GM12878 (cell line): Measurements from ENCODE around the gene CACNA2D1. TPM values are rescaled to one million over a fixed set of nuclear protein-coding genes. Genes with fewer than 3 reads are reported as not detected.
A peak's percentile ranks its signal among the peaks of the same experiment; 100 is the strongest.

Source experiments
- ASH2L ChIP-seq: fragments of 300-600, 200-600 bp; sonication (generic); IDR thresholded peaks from 2 replicates; pipeline ENCODE4 v1.6.1; 2017; ENCODE audit warnings: low read depth, mild to moderate bottlenecking, borderline replicate concordance
- CHD2 ChIP-seq: IDR thresholded peaks from 2 replicates; pipeline ENCODE4 v1.6.1; 2011; ENCODE audit warnings: low read depth, low read length, improper control_type of control experiment, borderline replicate concordance
- CHD4 ChIP-seq: fragments of 200-600 bp; sonication (generic); IDR thresholded peaks from 2 replicates; pipeline ENCODE4 v1.6.1; 2016; ENCODE audit warnings: mild to moderate bottlenecking
- HDGF ChIP-seq: fragments of 450-650 bp; IDR thresholded peaks from 2 replicates; pipeline ENCODE4 v1.6.1; 2016; ENCODE audit warnings: antibody characterized with exemption
- MTA2 ChIP-seq: fragments of 450-650 bp; IDR thresholded peaks from 2 replicates; pipeline ENCODE4 v1.6.1; 2016; ENCODE audit warnings: low read depth, mild to moderate bottlenecking, moderate library complexity
- MXI1 ChIP-seq: fragments of 150-350 bp; IDR thresholded peaks from 2 replicates; pipeline ENCODE4 v1.6.1; 2011; ENCODE audit warnings: low read depth, mild to moderate bottlenecking, inconsistent platforms, low read length, improper control_type of control experiment
- POLR2A ChIP-seq: IDR thresholded peaks from 2 replicates; pipeline ENCODE4 v1.6.1; 2011; ENCODE audit warnings: low read depth, mild to moderate bottlenecking, low read length
- POLR2AphosphoS5 ChIP-seq: IDR thresholded peaks from 2 replicates; pipeline ENCODE4 v1.6.1; 2011; ENCODE audit warnings: mild to moderate bottlenecking, low read length, inconsistent platforms
- RB1 ChIP-seq: fragments of 450-650 bp; formaldehyde crosslinking; IDR thresholded peaks from 2 replicates; pipeline ENCODE4 v1.6.1; 2017; ENCODE audit warnings: mild to moderate bottlenecking, borderline replicate concordance
- RFX5 ChIP-seq: IDR thresholded peaks from 2 replicates; pipeline ENCODE4 v1.6.1; 2011; ENCODE audit warnings: low read depth, low read length, improper control_type of control experiment
- SMAD5 ChIP-seq: IDR thresholded peaks from 2 replicates; pipeline ENCODE4 v1.6.1; 2016; ENCODE audit warnings: antibody characterized with exemption, low read depth
- SRF ChIP-seq, 2 experiments: IDR thresholded peaks; 2 replicates each; pipeline ENCODE4 v1.6.1; 2011; ENCODE audit warnings: low read depth in 2 of 2, low read length in 2 of 2, mild to moderate bottlenecking in 1 of 2, moderate library complexity in 1 of 2
- SUZ12 ChIP-seq: fragments of 200-600 bp; sonication (generic); IDR thresholded peaks from one replicate; pipeline ENCODE4 v1.6.1; 2018; ENCODE audit warnings: antibody characterized with exemption, mild to moderate bottlenecking; ENCODE audit not compliant: unreplicated experiment
- ZNF274 ChIP-seq: IDR thresholded peaks from one replicate; pipeline ENCODE4 v1.8.0; 2011; ENCODE audit not compliant: insufficient read length, insufficient read depth
- polyA plus RNA-seq, 11 experiments: library from polyadenylated mRNA; depleted of rRNA in 4 of 11; unstranded in 6 of 11; stranded (reverse) in 5 of 11; fragments of >200 nt; fragmentation: Nextera tagmentation in 4 of 11; fragmentation: Illumina TruSeq in 1 of 11; extraction: Ambion mirVana in 4 of 11; extraction: Trizol in 1 of 11; gene quantifications; 1 replicate in 1 of 11; 2 replicates in 10 of 11; pipeline versions ENCODE4 v1.2.1 to v1.2.3, GENCODE V29; 2011 to 2016; ENCODE audit warnings: inconsistent platforms in 2 of 11, missing spikeins in 2 of 11, low read depth in 1 of 11
- total RNA-seq, 4 experiments: library from RNA; depleted of rRNA in 3 of 4; stranded (reverse); fragments of >200 nt in 3 of 4; fragmentation: Illumina TruSeq in 1 of 4; extraction: Trizol in 1 of 4; gene quantifications; 2 replicates each; pipeline versions ENCODE4 v1.2.1 to v1.2.3, GENCODE V29; 2013 to 2021
- TF ChIP-seq, protein P1 (sequence below): fragments of 450-650 bp; IDR thresholded peaks from 2 replicates; pipeline ENCODE4 v1.6.1; 2017; ENCODE audit warnings: mild to moderate bottlenecking, moderate library complexity
- TF ChIP-seq, protein P2 (sequence below): fragments of 450-650 bp; formaldehyde crosslinking; IDR thresholded peaks from 2 replicates; pipeline ENCODE4 v1.4.0; 2022; ENCODE audit warnings: mild to moderate bottlenecking, moderate library complexity
- TF ChIP-seq, protein P3 (sequence below): fragments of 450-650 bp; IDR thresholded peaks from 2 replicates; pipeline ENCODE4 v1.6.1; 2014; ENCODE audit warnings: mild to moderate bottlenecking
- TF ChIP-seq, protein P4 (sequence below): fragments of 150-350 bp; IDR thresholded peaks from 2 replicates; pipeline ENCODE4 v1.6.1; 2016; ENCODE audit warnings: low read depth, low read length
- TF ChIP-seq, protein P5 (sequence below): IDR thresholded peaks from 2 replicates; pipeline ENCODE4 v1.6.1; 2012; ENCODE audit warnings: low read length, inconsistent platforms

CACNA2D1 gene
- total and polyA plus RNA-seq, 10 of the 15 experiments (the other 5 are each of a cell fraction or from before 2014, with no cell fraction given) = 0.14 to 14.8 (median 0.97) TPM

DNA sequence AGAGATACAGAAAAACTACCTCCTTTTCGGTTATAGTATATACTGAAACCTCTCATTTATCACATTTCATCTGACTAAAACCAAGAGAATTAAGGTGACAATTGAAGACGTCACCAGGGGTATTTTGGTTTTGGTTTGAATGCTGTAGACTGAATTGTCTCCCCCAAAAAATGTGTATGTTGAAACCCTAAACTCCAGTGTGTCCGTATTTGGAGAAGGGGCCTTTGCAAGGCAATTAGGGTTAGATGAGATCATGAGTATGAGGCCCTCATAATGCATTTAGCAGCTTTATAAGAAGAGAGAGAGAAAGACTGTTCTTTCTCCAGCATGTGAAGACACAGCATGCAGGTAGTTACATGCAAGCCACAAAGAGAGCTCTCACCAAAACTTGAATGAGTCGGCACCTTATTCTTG lies 59.5 kb downstream of the CACNA2D1 start (continued):
- peak; percentile 45; the same call in 1 of the 2 replicates for TF ChIP-seq MXI1
- peak in 1 of 2 experiments; percentile 55; a peak in 1 of 4 replicates for TF ChIP-seq SRF (IDR thresholded peaks at IDR 0.05; ENCODE audit: low read depth in 2 of 2, low read length in 2 of 2)
- TF ChIP-seq RFX5 = no peak
- TF ChIP-seq, protein P1, sequence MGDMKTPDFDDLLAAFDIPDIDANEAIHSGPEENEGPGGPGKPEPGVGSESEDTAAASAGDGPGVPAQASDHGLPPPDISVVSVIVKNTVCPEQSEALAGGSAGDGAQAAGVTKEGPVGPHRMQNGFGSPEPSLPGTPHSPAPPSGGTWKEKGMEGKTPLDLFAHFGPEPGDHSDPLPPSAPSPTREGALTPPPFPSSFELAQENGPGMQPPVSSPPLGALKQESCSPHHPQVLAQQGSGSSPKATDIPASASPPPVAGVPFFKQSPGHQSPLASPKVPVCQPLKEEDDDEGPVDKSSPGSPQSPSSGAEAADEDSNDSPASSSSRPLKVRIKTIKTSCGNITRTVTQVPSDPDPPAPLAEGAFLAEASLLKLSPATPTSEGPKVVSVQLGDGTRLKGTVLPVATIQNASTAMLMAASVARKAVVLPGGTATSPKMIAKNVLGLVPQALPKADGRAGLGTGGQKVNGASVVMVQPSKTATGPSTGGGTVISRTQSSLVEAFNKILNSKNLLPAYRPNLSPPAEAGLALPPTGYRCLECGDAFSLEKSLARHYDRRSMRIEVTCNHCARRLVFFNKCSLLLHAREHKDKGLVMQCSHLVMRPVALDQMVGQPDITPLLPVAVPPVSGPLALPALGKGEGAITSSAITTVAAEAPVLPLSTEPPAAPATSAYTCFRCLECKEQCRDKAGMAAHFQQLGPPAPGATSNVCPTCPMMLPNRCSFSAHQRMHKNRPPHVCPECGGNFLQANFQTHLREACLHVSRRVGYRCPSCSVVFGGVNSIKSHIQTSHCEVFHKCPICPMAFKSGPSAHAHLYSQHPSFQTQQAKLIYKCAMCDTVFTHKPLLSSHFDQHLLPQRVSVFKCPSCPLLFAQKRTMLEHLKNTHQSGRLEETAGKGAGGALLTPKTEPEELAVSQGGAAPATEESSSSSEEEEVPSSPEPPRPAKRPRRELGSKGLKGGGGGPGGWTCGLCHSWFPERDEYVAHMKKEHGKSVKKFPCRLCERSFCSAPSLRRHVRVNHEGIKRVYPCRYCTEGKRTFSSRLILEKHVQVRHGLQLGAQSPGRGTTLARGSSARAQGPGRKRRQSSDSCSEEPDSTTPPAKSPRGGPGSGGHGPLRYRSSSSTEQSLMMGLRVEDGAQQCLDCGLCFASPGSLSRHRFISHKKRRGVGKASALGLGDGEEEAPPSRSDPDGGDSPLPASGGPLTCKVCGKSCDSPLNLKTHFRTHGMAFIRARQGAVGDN = peak; percentile 62
- TF ChIP-seq SUZ12 = no peak
- no peak for TF ChIP-seq ASH2L
- no peak for TF ChIP-seq ZNF274
- TF ChIP-seq, protein P2, sequence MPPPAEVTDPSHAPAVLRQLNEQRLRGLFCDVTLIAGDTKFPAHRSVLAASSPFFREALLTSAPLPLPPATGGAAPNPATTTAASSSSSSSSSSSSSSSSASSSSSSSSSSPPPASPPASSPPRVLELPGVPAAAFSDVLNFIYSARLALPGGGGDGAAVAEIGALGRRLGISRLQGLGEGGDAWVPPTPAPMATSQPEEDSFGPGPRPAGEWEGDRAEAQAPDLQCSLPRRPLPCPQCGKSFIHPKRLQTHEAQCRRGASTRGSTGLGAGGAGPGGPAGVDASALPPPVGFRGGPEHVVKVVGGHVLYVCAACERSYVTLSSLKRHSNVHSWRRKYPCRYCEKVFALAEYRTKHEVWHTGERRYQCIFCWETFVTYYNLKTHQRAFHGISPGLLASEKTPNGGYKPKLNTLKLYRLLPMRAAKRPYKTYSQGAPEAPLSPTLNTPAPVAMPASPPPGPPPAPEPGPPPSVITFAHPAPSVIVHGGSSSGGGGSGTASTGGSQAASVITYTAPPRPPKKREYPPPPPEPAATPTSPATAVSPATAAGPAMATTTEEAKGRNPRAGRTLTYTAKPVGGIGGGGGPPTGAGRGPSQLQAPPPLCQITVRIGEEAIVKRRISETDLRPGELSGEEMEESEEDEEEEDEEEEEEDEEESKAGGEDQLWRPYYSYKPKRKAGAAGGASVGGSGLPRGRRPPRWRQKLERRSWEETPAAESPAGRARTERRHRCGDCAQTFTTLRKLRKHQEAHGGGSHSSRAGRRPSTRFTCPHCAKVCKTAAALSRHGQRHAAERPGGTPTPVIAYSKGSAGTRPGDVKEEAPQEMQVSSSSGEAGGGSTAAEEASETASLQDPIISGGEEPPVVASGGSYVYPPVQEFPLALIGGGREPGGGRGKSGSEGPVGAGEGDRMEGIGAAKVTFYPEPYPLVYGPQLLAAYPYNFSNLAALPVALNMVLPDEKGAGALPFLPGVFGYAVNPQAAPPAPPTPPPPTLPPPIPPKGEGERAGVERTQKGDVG = no peak
- TF ChIP-seq, protein P3, sequence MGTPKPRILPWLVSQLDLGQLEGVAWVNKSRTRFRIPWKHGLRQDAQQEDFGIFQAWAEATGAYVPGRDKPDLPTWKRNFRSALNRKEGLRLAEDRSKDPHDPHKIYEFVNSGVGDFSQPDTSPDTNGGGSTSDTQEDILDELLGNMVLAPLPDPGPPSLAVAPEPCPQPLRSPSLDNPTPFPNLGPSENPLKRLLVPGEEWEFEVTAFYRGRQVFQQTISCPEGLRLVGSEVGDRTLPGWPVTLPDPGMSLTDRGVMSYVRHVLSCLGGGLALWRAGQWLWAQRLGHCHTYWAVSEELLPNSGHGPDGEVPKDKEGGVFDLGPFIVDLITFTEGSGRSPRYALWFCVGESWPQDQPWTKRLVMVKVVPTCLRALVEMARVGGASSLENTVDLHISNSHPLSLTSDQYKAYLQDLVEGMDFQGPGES = no peak
- no peak for TF ChIP-seq CHD4
- TF ChIP-seq SMAD5 = no peak
- TF ChIP-seq, protein P4, sequence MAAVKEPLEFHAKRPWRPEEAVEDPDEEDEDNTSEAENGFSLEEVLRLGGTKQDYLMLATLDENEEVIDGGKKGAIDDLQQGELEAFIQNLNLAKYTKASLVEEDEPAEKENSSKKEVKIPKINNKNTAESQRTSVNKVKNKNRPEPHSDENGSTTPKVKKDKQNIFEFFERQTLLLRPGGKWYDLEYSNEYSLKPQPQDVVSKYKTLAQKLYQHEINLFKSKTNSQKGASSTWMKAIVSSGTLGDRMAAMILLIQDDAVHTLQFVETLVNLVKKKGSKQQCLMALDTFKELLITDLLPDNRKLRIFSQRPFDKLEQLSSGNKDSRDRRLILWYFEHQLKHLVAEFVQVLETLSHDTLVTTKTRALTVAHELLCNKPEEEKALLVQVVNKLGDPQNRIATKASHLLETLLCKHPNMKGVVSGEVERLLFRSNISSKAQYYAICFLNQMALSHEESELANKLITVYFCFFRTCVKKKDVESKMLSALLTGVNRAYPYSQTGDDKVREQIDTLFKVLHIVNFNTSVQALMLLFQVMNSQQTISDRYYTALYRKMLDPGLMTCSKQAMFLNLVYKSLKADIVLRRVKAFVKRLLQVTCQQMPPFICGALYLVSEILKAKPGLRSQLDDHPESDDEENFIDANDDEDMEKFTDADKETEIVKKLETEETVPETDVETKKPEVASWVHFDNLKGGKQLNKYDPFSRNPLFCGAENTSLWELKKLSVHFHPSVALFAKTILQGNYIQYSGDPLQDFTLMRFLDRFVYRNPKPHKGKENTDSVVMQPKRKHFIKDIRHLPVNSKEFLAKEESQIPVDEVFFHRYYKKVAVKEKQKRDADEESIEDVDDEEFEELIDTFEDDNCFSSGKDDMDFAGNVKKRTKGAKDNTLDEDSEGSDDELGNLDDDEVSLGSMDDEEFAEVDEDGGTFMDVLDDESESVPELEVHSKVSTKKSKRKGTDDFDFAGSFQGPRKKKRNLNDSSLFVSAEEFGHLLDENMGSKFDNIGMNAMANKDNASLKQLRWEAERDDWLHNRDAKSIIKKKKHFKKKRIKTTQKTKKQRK = no peak
- peak; percentile 97 for TF ChIP-seq MTA2
- no peak for TF ChIP-seq HDGF
- TF ChIP-seq POLR2AphosphoS5 = no peak
- 0 out of 2 replicates have a peak, but pooled peaks have one; percentile 32 for TF ChIP-seq CHD2
- TF ChIP-seq POLR2A = no peak
- no peak for TF ChIP-seq RB1
- TF ChIP-seq, protein P5, sequence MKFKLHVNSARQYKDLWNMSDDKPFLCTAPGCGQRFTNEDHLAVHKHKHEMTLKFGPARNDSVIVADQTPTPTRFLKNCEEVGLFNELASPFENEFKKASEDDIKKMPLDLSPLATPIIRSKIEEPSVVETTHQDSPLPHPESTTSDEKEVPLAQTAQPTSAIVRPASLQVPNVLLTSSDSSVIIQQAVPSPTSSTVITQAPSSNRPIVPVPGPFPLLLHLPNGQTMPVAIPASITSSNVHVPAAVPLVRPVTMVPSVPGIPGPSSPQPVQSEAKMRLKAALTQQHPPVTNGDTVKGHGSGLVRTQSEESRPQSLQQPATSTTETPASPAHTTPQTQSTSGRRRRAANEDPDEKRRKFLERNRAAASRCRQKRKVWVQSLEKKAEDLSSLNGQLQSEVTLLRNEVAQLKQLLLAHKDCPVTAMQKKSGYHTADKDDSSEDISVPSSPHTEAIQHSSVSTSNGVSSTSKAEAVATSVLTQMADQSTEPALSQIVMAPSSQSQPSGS = peak; percentile 74; the same call in 1 of the 2 replicates
